ENCODE results near the gene CAT.
A peak's percentile ranks its signal among the peaks of the same experiment; 100 is the strongest.
"Not testable (repeated sequence)": the region's sequence is repeated elsewhere in the genome, so short reads cannot be mapped to it uniquely, and the experiment has no call there.

Gene CAT

DNA sequence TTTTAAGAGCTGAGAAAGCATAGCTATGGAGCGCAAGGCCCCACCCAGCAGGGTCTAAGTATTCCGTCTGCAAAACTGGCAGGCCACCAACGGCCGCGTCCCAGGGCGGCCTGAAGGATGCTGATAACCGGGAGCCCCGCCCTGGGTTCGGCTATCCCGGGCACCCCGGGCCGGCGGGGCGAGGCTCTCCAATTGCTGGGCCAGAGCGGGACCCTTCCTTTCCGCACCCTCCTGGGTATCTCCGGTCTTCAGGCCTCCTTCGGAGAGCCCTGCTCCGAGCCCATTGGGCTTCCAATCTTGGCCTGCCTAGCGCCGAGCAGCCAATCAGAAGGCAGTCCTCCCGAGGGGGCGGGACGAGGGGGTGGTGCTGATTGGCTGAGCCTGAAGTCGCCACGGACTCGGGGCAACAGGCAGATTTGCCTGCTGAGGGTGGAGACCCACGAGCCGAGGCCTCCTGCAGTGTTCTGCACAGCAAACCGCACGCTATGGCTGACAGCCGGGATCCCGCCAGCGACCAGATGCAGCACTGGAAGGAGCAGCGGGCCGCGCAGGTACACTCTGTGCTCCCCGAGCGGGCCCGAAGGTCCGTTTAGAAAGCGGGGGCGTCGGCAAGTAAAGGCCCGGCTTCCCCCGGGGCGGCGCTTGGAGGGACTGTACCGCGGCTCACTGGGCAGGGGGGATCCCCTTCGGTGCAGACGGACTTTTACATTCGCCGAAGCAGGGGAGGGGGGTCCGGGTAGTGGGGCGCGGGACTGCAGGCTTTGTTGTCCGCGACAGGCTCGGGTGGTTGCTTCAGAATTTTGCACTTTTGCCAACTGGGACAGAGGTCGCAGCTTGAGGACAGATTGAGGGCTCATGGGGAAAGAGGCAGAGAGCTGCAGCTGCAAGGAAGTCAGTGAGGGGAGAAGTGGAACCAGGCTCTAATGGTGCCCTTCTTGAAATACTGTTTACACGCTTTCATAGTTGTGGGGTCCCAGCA lies at the start of gene CAT:
Gene CAT, plus strand, starts transcription at position 406 of the 979 bp plus-strand sequence. Its CDS starts 80 bp downstream, at position 486.
- peak; percentile 96 for DNase-seq (ENCODE audit: low spot score)

DNA sequence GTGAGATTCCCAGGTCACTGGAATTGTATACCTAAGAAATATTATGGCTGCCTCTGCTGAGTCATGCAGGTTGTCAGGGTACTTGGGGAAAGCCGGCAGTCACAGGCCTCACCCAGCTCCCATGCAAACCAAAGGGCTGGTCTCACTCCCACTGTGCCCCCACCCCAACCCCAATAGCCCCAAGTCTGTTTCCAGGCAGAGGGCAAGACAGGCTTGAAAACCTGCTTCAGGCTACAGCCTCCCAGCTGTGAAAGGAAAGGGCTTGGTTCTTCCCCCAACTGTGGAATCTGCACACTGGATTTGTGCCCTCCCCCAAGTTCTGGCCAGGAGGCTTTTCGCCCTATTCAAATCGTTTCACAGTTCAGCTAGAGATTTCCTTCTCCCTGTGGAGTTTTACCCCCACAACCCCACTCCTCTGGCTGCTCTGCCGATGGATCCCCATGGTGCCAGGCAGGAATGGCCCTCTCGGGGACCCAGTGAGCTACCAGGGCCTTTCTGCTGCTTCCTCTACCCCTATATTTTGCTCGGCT lies 43.9 kb upstream of the CAT start:
- DNase-seq (ENCODE audit: low spot score) = no peak

DNA sequence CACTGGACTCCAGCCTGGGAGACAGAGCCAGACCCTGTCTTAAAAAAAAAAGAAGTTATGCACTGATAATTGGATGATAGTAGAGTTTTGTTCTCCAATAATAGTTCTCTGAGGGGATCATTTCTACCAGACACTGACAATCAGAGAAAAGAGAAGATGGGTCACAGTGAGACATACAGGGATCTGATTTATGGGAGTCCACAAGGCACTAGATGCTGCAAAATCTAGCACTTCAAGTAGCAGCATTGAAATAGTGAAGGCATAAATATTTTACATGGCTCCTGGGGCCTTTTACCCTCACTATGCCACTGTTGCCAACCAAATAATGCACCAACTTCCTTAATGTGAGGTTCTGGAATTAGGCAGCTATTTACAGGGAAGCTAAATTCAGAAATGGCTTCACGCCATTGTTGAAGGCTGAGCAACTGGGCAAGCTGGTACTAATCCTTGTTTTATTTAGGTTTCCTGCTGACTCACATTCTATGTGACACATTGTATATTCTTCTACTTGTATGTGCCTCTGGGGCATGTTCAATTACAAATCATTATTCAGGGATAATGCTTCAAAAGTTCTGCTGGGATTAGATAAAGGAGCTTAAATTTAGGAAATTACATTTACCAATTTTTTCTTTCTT lies 42.7 kb upstream of the CAT start:
- DNase-seq (ENCODE audit: low spot score) = no peak

DNA sequence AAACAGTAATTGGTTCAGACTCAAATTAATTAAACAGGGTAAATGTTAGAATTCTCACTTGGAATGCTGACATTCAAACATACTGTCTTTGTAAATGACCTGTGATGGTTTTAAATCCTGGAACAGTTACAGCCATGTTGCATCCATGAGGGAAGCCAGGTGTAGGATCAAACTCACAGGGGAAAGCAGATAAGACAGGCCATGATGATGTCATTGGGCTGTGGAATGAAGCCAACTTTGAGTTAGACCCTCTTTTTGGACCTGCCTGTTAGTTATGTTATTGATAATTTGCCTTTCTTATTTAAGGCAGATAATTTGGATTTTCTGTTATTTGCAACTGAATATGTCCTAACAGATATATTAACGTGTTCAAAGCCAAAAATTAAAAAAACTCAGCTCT lies 41.6 kb upstream of the CAT start:
- no peak for DNase-seq (ENCODE audit: low spot score)

DNA sequence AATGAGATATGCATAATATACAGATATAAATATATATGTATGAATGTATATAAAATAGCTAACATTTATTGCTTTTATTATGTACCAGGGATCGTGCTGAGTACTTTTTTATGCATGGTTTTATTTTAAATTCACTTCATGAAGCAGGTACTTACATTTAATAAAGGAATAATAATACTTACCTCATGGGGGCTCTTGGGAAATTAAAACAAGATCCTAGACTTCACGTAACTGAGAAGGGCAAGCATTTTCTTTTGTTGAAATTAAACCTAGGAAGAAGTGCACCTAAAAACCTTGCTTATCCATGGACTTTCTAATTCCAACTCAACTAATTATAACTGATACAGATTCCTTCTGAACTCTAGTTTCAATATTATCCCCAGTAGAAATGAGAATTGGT lies 40.9 kb upstream of the CAT start:
- DNase-seq (ENCODE audit: low spot score) = no peak

DNA sequence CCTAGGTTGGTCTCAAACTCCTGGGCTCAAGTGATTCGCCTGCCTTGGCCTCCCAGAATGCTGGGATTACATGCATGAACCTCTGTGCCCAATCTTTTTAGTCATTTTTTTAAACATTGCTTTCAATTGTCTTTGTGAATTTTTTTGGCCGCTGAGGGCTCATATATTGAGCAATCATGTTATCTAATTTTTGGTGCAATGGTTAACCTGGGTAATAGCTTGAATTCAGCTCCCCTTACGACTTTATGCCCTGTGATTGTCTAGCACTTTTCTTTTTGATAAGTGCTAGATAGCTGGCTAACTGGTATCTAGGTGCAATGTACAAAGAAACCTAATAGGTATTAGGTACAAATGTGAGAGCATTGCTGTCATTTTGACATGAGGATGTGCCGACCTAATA lies 35.3 kb upstream of the CAT start:
- DNase-seq (ENCODE audit: low spot score) = no peak

DNA sequence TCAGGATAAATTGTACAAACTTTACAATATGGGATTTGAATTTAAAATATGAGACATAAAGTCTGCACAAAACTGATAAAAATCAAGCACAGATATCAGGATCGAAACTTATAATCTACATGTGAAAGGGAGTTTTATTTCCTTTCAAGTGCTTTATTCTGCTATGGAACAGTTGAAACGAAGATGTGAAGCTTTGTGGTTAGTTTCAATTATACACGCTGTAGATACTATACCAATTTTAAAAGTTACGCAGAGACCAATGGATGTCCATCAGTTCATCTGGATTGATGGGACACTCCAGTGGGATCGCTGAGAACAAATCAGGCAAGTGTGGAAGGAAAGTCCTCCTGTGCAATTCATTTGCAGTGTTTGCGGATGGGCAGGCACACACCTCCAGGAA lies 34.5 kb upstream of the CAT start:
- no peak for DNase-seq (ENCODE audit: low spot score)

DNA sequence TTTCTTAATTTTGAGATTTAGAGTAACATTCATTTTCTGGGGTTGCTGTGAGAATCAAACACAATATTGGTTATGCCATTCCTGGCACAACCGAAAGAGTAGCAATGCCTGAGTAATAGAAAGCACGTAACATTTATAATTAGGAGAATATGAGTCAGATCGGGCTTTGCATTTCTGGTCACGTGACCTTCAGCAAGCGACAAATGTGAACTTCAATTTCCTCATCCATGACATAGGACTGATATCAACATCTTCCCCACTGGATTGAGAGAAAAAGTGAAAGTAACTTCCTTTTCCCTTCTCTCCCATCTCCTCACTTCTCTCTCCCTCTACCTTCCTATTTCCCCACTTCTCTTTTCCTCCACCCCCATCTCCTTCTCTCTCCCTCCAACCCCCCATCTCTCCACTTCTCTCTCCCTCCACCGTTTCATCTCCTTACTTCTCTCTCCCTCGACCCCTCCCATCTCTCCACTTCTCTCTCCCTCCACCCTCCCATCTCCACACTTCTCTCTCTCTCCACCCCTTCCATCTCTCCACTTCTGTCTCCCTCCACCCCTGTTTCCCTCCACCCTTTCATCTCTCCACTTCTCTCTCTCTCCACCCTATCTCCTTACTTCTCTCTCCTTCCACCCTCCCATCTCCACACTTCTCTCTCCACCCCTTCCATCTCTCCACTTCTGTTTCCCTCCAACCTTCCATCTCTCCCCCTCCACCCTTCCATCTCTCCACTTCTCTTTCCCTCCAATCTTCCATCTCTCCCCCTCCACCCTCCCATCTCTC lies 33.5 kb upstream of the CAT start:
- peak; percentile 38 for DNase-seq (ENCODE audit: low spot score)

DNA sequence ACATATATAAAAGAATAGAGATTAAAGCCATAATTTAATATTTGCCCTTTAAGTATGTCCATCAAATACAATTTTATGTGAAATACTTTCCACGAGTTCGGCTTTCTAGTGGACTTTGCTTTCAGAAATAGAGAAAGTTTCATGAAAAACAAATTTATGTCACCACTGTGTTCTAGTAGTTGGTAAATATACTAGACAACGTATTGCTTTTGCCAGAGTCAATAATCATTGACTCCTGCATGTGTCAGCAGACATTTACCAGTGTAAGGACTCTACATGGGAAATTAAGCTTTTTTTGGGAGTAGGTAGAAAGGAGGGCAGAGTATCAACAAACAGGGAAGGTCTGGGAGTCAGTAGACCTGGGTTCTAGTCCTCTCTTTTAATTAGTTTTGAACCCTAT lies 32.3 kb upstream of the CAT start:
- no peak for DNase-seq (ENCODE audit: low spot score)

DNA sequence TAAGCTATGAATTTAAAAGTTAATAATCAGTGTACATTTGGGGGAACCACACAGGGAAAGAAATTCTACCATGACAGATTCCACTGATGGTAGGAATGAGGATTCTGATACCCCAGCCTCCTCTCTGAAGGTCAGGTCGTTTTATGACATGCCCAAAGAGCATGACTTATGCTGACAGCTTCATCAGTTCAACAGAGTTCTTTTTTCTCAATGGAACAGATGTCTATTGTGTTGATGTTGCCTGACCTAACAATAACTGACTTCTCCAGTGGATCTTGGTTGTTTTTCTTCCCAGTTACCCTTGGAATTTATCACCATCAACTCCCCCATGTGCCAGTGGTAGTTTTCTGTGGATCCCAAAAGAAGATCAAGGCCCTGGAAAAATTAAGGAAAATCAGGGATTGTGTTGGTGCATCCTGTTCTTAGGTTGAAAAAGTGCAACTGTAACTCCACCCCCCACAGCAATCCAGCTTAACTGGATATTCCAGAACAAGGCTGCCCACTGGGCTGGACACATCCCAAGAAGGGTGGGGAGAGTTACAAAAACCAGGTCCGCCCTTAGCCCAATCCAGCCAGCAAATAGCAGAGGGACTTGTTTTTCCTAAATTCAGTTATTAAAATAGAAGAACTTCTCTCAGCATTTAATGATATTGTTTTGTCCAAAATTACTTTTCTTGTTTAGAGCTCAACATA lies 31.5 kb upstream of the CAT start:
- DNase-seq (ENCODE audit: low spot score) = no peak

DNA sequence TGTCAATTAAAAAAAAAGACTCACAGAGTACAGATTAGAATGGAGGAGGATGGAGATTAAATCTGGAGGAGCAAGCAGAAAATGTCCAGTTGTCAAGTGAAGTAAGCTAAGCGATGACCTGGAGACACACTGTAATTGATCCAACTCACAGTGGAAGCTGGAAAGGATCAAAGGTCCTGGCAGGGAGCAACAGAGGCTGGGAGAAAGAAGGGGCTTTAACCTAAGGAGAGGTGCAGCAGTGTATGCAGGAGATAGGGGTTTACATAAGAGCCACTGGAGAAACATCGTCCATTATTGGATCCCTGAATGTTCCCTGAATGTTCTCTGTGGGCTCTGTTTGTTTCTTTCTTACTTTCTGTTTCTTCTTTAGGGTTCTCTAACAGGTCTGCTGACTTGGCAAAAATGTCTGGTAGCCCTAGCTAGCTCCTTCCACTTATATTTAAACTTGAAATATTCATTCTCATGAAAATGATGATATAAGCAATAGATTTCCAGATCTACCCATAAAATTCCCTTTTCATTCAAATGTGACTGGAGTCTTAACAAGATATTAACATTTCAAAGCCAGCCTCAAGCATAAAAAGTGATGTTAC lies 30.1 kb upstream of the CAT start:
- no peak for DNase-seq (ENCODE audit: low spot score)

DNA sequence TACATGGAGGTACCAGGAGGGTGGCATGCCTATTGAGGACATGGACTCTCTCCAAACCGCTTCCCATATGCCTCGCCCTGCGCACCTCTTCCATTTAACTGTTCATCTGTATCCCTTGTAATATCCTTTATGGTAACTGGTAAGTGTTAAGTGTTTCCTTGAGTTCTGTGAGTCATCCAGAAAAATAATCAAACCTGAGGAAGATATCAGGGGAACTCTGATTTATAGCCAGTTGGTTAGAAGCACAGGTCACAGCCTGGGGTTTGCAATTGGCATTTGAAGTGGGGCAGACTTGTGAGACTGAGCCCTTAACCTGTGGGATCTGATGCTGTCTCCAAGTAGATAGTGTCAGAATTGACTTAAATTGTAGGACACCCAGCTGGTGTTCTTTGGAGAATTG lies 27.6 kb upstream of the CAT start:
- DNase-seq (ENCODE audit: low spot score) = no peak

DNA sequence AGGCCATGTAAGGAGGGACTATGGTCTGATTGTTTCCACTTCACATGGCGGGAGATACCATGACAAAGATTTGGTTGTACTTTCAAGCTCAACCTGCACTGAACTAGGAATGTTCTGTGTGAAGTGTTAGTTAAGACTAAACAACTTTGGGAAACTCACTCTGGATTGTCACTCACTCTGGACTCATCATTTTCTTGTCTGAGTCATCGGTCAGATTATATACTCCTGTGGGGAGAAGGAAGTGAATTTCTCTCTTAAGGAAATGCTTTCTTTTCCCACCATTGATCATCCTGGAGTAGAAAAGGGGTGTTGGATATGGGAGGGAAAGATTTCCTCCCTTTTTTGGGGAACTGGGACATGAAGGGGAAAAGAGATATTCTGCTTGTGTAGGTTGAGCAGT lies 26.9 kb upstream of the CAT start:
- DNase-seq (ENCODE audit: low spot score) = no peak

DNA sequence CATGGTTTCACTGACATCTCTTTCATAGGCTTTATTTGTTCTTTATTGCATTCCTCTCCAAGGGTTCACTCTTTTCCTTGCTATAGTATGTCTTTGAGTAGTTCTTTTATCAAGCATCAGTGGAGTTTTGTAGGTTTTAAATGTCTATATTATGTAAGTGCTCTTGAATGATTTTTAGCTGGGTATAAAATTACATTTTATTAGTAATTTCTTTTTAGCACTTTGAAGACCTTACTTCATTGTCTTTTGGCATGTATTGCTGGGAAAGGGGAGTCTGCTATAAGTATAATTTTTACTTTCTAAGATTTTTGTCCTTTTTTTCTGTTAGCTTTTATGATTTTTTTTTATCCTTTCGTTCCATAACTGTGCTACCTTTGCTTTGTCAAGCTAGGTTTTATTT lies 25.5 kb upstream of the CAT start:
- DNase-seq (ENCODE audit: low spot score) = no peak

DNA sequence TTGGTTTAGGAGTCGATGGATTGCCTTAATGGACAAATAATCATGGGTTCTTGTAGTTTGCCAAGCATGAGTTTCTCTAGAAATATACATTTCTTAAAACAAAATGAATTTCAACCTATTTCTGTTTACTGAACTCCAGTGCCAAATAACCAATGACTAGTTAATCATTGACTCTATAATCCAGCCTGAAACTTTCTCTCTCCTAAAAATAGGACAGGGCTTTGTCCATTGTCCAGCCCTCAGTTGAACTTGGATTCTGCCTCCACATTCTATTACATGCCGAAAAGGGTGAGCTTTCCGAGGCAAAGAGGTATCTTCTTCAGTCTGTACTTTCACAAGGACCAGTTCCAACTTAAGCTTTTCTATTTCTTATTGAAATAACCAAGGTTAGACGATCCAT lies 23.2 kb upstream of the CAT start:
- DNase-seq (ENCODE audit: low spot score) = no peak

DNA sequence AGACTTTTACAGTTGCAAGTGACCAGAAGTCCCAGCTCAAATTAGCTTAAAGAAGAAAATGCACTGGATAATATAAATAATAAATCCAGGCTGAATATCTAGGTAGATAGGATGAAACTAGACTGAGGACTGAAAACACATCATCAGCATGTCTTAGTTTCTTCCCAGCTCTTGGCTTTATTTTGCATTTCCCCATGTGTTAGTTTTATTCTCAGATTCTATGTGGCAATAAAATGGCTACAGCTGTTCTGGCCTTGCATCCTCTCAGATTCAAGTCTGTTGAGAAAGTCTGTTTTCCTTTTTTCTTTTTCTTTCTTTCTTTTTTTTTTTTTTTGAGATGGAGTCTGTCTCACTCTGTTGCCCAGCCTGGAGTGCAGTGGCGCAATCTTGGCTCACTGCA lies 22.6 kb upstream of the CAT start:
- no peak for DNase-seq (ENCODE audit: low spot score)

DNA sequence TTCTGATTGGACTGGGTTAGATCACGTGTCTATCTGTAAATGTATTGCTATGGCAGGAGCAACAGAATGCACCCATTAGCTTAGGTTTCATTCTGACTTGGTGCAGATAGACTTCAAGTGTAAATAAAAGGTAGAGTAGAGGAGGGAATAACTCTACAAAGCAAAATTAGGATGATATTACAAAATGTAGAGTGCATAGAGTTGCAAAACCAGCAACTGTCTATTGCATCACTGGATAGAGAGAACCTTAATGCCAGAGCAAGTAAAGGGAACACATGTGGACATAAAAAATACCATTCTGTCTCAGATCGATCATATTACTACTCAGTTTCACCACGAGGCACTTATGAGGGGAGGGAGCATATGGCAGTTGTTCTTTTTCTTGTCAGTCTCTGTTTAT lies 22.0 kb upstream of the CAT start:
- no peak for DNase-seq (ENCODE audit: low spot score)

DNA sequence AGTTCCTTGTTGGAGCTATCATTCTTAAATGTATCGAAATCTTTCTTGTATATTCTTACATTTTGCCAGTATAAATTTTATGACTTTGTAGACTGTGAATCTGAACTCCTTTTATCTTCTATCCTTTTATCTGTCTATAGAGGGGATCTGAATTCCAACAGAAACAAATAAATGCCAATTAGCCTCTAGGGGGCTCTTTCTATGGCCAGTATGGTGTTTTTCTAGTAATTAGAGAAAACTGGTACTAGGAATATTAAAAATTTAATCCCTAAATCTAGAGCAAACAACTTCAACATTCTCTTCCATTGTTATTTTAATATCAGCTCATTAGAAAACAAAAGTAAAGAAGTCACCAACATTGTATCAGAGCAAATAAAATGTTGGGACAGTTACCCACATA lies 21.5 kb upstream of the CAT start:
- no peak for DNase-seq (ENCODE audit: low spot score)

DNA sequence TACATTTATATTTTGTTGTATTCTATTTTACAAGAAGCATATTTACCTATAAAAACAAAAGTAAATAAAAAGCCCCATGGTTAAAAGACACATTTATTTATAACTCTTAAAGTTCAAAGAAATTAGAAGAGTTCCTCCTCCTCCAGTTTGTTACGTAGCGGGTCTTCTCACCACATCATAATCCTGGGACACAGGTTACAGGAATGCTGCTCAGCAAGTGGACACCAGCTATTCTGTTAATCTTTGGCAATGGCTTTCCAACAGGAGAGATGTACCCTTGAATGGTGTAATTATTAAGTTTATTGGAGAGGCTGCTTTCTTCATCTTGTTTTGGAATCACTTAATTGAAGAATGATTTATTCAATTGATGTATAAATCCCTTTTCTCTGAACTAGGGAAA lies 19.6 kb upstream of the CAT start:
- no peak for DNase-seq (ENCODE audit: low spot score)

DNA sequence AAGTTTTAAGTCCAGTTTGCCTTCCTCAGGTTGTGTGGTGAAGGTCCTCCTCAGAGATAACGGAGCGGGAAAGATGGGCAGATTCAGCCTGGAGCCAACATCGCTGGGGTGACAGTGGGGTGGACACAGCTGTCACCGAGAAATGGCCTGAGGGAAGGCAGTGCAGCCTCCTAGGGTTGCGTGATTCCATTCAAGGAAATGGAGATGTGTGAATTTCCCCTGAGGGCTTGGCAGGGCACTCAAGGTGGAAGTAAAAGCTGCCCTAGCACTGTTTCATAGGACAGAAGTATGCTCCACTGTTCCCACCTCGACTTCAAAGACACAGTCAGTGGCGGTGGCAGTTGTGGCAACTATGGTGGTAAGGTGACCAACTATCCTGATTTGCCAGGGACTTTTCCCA lies 15.4 kb upstream of the CAT start:
- DNase-seq (ENCODE audit: low spot score) = no peak

DNA sequence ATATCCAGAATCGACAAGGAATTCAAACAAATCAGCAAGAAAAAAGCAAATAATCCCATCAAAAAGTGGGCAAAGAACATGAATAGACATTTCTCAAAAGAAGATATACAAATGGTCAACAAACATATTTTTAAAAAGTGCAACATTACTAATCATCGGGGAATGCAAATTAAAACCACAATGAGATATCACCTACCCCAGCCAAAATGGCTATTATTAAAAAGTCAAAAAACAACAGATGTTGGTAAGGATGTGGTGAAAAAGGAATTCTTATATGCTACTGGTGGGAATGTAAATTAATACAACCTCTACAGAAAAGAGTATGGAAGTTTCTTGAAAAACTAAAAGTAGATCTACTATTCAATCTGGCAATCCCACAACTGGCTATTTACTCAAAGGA lies 13.9 kb upstream of the CAT start:
- DNase-seq (ENCODE audit: low spot score) = not testable (repeated sequence)

DNA sequence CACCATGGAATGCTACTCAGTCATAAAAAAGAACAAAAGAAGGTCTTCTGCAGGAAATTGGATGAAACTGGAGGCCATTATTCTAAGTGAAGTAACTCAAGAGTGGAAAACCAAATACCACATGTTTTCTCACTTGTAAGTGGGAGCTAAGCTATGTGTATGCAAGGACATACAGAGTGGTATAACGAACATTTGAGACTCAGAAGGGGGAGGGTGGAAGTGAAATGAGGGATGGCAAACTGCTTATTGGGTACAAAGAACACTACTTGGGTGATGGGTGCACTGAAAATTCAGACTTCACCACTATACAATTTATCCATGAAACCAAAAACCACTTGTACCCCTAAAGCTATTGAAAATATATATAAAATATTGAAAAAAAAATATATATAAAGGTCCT lies 13.4 kb upstream of the CAT start:
- no peak for DNase-seq (ENCODE audit: low spot score)

Measured in LoVo (cell line).